GM13976 (cell line): ENCODE measurements around the gene SPG7.

Source experiments
- DNase-seq: peaks from one replicate; pipeline ENCODE4 v3.0.0; 2012; ENCODE audit warnings: low spot score
- in situ Hi-C: fragments of 300-500 bp; cut with MboI; formaldehyde crosslinking; loops from one replicate; pipeline ENCODE4 v1.12.0; 2022; ENCODE audit warnings: low sequenced_read_pairs, mixed read lengths, inconsistent platforms; ENCODE audit not compliant: unreplicated experiment
- TF ChIP-seq, protein P1 (sequence below): IDR thresholded peaks from 2 replicates; pipeline ENCODE4 v1.5.1; 2012; ENCODE audit warnings: borderline replicate concordance, mild to moderate bottlenecking; ENCODE audit not compliant: insufficient read depth; ENCODE audit errors: extremely low read depth, missing control alignments, control extremely low read depth

SPG7 gene

DNA sequence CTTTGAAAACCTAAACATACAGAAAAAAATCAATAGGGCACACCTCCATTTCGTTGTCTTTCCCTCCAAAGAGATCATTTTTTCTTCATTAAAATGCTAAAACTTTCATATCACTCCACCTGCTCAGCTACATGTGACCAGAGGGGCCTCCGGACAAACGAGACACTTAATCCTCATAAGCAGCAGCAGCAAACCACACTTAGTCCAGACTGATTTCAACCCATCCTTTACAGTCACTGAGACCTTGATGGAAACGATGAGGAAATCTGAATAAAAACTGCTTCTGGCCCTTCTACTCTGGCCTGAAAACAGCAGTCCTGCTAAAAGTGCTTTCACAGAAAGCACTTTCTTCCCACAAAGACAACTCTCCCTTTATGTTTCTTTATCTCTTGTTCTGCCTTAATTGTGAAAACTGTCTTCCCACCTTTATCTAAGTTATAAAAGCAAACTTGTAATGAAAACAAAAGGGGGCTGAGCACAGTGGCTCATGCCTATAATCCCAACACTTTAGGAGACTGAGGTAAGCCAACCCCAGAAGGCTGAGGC, 22.4 kb upstream of the SPG7 start:
- DNase-seq = no peak
- in situ Hi-C loops = loop anchor here (10.0 kb wide), 2 partner anchors 61 to 151 kb away; no protein-coding TSS in a partner anchor
- TF ChIP-seq, protein P1, sequence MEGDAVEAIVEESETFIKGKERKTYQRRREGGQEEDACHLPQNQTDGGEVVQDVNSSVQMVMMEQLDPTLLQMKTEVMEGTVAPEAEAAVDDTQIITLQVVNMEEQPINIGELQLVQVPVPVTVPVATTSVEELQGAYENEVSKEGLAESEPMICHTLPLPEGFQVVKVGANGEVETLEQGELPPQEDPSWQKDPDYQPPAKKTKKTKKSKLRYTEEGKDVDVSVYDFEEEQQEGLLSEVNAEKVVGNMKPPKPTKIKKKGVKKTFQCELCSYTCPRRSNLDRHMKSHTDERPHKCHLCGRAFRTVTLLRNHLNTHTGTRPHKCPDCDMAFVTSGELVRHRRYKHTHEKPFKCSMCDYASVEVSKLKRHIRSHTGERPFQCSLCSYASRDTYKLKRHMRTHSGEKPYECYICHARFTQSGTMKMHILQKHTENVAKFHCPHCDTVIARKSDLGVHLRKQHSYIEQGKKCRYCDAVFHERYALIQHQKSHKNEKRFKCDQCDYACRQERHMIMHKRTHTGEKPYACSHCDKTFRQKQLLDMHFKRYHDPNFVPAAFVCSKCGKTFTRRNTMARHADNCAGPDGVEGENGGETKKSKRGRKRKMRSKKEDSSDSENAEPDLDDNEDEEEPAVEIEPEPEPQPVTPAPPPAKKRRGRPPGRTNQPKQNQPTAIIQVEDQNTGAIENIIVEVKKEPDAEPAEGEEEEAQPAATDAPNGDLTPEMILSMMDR = no peak

DNA sequence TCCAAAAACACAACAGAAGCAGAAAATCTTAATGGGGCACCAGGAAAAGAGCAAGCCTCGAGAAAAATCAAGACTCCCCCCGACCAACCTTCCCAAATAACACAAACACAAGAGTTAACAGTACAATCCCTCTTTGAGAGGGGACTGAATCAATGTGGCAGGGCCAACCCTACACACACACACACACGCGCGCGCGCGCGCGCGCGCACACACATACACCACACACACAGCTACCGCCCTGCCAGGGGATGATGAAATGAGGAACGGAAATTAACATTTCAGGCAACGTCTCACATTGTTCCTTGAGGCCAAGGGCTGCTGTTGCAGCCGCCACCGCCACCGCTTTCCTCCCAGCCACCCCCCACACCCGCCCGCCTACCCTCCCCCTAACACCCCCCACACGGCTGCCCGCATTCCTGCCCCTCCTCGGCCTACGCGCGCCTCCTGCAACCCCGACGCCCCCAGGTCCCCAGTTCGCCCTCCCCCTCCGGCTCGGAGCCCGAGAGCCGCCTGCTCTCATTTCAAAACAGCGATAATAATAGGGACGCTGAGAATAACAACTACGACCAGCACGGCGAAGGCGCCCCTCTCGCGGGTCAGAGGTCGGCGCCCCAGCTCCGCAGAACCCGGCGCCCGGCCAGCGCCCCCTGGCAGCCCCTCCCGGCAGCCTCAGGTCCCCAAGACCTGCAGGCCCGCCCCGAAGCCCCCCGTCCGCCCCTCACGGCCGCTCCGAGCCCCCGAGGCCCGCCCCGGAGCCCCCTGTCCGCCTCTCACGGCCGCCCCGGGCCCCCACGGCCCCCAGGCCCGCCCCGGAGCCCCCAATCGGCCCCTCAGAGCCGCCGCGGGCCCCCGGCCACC, 18.9 kb upstream of the SPG7 start:
- in situ Hi-C loops = loop anchor here (10.0 kb wide), 2 partner anchors 64 to 154 kb away; no protein-coding TSS in a partner anchor

GRCh38 chr16:89489898-89490438, 18.2 kb upstream of the SPG7 start:
- in situ Hi-C loops = loop anchor here (10.0 kb wide), 2 partner anchors 65 to 155 kb away; no protein-coding TSS in a partner anchor
- TF ChIP-seq, protein P1 = no peak
- DNase-seq = peak; percentile 18

More for the DNA sequence above, 18.9 kb upstream of the SPG7 start:
- TF ChIP-seq, protein P1 = peak; percentile 3
- DNase-seq = peak; percentile 79

- in situ Hi-C loops = no loop called here
- DNase-seq = peak; percentile 100
- TF ChIP-seq, protein P1 = no peak
Observed at GRCh38 chr16:89490439-89491237, 17.6 kb upstream of the SPG7 start, which contains the start of gene ANKRD11. Gene ANKRD11 (minus strand): TSS chr16:89490561. CDS start chr16:89317019, 173,542 bp downstream.

DNA sequence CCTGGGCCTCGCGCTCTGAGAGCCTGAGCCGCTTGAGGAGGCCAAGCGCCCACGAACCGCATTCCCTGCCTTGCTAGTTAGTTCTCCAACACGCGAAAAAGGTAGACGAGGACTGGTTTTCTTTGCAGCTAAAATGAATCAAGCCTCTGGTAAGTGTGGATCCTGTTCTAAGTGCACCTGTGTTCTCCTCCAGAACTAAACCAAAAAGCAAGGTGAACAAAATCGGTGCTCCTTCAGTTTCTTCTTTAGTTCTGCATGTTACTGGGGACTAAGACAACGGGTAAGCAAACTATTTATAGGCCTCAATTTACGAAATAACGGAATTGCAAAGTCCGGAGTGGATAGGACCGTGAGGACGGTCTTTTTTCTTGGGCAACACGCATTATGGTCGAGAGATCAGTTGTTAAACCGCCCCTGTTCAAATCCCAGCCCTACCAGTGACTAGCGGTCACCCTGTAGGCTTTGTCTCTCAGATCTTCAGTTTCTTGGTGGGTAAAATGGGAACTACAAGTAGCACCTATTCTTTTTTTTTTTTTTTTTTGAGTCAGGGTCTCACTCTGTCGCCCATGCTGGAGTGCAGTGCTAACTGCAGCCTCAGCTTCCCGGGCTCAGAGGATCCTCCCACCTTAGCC, 16.8 kb upstream of the SPG7 start:
- TF ChIP-seq, protein P1 = no peak
- in situ Hi-C loops = no loop called here
- DNase-seq = peak; percentile 30

GRCh38 chr16:89491974-89492687, 16.1 kb upstream of the SPG7 start:
- in situ Hi-C loops = no loop called here
- TF ChIP-seq, protein P1 = no peak
- DNase-seq = no peak
